PFSK-1 (cell line): Measurements from ENCODE around the gene ZDHHC16.

Experiments
- FOXP2 ChIP-seq: optimal IDR thresholded peaks from 2 replicates; pipeline ENCODE3; 2011; ENCODE audit warnings: borderline replicate concordance, control low read depth, inconsistent platforms; ENCODE audit not compliant: insufficient read depth; ENCODE audit errors: extremely low read length, extremely low read depth
- POLR2AphosphoS5 ChIP-seq: IDR thresholded peaks from 2 replicates; pipeline ENCODE4 v1.6.1; 2012; ENCODE audit warnings: low read depth, mild to moderate bottlenecking, control low read depth, low read length, moderate library complexity
- SIN3A ChIP-seq: IDR thresholded peaks from 2 replicates; pipeline ENCODE4 v1.6.1; 2012; ENCODE audit warnings: mild to moderate bottlenecking, low read length, moderate library complexity, borderline replicate concordance; ENCODE audit not compliant: insufficient read depth
- TAF1 ChIP-seq: IDR thresholded peaks from 2 replicates; pipeline ENCODE4 v1.6.1; 2012; ENCODE audit warnings: low read length, control low read depth, borderline replicate concordance; ENCODE audit not compliant: insufficient read depth
- TF ChIP-seq, protein P1 (sequence below), 2 experiments: IDR thresholded peaks; 2 replicates each; pipeline versions ENCODE4 v1.6.1 to v1.8.0; 2011 to 2012; ENCODE audit warnings: low read depth in 2 of 2, low read length in 2 of 2, control low read depth in 1 of 2, inconsistent platforms in 1 of 2, mild to moderate bottlenecking in 1 of 2, moderate library complexity in 1 of 2; ENCODE audit not compliant: insufficient read depth in 1 of 2

DNA sequence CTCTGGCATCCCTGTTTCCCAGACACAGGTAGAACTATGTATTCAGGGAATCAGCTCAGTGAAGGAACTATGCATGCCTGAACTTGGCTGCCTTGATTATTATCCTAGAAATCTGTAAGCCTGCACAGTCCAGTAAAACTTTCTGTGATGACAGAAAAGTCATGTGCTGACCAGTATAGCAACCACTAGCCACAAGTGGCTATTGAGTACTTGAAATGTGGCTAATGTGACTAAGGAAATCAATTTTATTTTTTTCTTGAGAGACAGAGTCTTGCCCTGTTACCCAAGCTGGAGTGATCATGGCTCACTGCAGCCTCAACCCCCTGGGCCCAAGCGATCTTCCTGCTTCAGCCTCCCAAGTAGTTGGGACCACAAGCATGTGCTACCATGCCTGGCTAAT lies 3.7 kb upstream of the ZDHHC16 start:
- TF ChIP-seq SIN3A (no peak), POLR2AphosphoS5 (no peak), FOXP2 (no peak), TAF1 (no peak)
- TF ChIP-seq, protein P1, sequence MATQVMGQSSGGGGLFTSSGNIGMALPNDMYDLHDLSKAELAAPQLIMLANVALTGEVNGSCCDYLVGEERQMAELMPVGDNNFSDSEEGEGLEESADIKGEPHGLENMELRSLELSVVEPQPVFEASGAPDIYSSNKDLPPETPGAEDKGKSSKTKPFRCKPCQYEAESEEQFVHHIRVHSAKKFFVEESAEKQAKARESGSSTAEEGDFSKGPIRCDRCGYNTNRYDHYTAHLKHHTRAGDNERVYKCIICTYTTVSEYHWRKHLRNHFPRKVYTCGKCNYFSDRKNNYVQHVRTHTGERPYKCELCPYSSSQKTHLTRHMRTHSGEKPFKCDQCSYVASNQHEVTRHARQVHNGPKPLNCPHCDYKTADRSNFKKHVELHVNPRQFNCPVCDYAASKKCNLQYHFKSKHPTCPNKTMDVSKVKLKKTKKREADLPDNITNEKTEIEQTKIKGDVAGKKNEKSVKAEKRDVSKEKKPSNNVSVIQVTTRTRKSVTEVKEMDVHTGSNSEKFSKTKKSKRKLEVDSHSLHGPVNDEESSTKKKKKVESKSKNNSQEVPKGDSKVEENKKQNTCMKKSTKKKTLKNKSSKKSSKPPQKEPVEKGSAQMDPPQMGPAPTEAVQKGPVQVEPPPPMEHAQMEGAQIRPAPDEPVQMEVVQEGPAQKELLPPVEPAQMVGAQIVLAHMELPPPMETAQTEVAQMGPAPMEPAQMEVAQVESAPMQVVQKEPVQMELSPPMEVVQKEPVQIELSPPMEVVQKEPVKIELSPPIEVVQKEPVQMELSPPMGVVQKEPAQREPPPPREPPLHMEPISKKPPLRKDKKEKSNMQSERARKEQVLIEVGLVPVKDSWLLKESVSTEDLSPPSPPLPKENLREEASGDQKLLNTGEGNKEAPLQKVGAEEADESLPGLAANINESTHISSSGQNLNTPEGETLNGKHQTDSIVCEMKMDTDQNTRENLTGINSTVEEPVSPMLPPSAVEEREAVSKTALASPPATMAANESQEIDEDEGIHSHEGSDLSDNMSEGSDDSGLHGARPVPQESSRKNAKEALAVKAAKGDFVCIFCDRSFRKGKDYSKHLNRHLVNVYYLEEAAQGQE (IDR thresholded peaks at IDR 0.05; ENCODE audit: insufficient read depth in 1 of 2, low read depth in 2 of 2, low read length in 2 of 2), result no peak
